Neural crest cell (in vitro differentiated cells): ENCODE results near the gene FAM169A. TPM values are rescaled to one million over a fixed set of nuclear protein-coding genes. Genes with fewer than 3 reads are reported as not detected.

ENCODE experiments used
- DNase-seq: peaks from one replicate; pipeline ENCODE4 v3.0.0; 2021; ENCODE audit warnings: low read depth, mixed read lengths, low spot score
- H3K27ac Mint-ChIP-seq: one replicate; pipeline ENCODE4 v1.8.0; 2021; ENCODE audit warnings: mild to moderate bottlenecking, mixed read lengths; ENCODE audit not compliant: unreplicated experiment
- H3K27me3 Mint-ChIP-seq: 2 replicates; pipeline ENCODE4 v1.8.0; 2021; ENCODE audit warnings: low read depth, mild to moderate bottlenecking, mixed read lengths
- H3K36me3 Mint-ChIP-seq: 2 replicates; pipeline ENCODE4 v1.8.0; 2021; ENCODE audit warnings: low read depth, mild to moderate bottlenecking, mixed read lengths
- H3K4me1 Mint-ChIP-seq: 2 replicates; pipeline ENCODE4 v1.8.0; 2021; ENCODE audit warnings: mixed read lengths
- H3K4me3 Mint-ChIP-seq: one replicate; pipeline ENCODE4 v1.8.0; 2021; ENCODE audit warnings: mild to moderate bottlenecking, mixed read lengths
- H3K9me3 Mint-ChIP-seq: 2 replicates; pipeline ENCODE4 v1.8.0; 2021; ENCODE audit warnings: mixed read lengths
- total RNA-seq: library from RNA; stranded (reverse); gene quantifications from 2 replicates; pipeline ENCODE4 v1.2.1, GENCODE V29; 2021
- TF ChIP-seq, protein P1 (sequence below): fragments of 200-600 bp; sonication (generic); conservative IDR thresholded peaks from 2 replicates; pipeline ENCODE4 v1.5.0; 2021; ENCODE audit warnings: antibody characterized with exemption, mild to moderate bottlenecking

The FAM169A gene
- total RNA-seq, 1 donor from 2014 or later = 13.6 TPM

DNA sequence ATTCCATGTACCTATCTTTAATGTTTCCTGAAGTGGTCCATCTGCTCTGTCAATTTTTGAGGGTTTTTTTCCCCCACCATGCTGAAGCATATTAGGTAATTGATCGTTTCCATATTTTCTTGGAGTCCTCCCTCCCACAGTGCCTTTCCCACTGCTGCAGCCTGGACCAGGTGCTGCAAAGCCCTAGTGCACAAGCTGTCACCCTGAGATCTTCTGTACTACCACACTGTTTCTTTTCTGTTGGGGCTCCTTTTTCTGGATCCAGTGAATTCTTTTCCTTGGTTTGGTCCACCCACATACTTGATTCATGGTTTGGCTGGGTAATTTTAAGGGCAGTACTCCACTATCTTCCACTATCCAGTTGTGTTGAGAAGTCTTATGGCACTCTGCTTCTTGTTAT, 30.9 kb upstream of the FAM169A start:
- no peaks in the 10 kb centered on the region for H3K27me3 Mint-ChIP-seq
- no peak overlapping the region for H3K4me3 Mint-ChIP-seq
- H3K36me3 Mint-ChIP-seq = no peaks in the 10 kb centered on the region
- TF ChIP-seq, protein P1, sequence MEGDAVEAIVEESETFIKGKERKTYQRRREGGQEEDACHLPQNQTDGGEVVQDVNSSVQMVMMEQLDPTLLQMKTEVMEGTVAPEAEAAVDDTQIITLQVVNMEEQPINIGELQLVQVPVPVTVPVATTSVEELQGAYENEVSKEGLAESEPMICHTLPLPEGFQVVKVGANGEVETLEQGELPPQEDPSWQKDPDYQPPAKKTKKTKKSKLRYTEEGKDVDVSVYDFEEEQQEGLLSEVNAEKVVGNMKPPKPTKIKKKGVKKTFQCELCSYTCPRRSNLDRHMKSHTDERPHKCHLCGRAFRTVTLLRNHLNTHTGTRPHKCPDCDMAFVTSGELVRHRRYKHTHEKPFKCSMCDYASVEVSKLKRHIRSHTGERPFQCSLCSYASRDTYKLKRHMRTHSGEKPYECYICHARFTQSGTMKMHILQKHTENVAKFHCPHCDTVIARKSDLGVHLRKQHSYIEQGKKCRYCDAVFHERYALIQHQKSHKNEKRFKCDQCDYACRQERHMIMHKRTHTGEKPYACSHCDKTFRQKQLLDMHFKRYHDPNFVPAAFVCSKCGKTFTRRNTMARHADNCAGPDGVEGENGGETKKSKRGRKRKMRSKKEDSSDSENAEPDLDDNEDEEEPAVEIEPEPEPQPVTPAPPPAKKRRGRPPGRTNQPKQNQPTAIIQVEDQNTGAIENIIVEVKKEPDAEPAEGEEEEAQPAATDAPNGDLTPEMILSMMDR = no peak
- H3K4me1 Mint-ChIP-seq = no peaks in the 10 kb centered on the region
- H3K9me3 Mint-ChIP-seq = peaks cover 11% of the 10 kb centered on the region
- no peak for DNase-seq
- no peak overlapping the region for H3K27ac Mint-ChIP-seq

GRCh38 chr5:74895906-74896305, 29.7 kb upstream of the FAM169A start:
- Mint-ChIP-seq H3K9me3 (peaks cover 11% of the 10 kb centered on the region), H3K27ac (no peak overlapping the region), H3K36me3 (no peaks in the 10 kb centered on the region), H3K4me1 (no peaks in the 10 kb centered on the region), H3K27me3 (no peaks in the 10 kb centered on the region), H3K4me3 (no peak overlapping the region)
- TF ChIP-seq, protein P1 = no peak
- no peak for DNase-seq

DNA sequence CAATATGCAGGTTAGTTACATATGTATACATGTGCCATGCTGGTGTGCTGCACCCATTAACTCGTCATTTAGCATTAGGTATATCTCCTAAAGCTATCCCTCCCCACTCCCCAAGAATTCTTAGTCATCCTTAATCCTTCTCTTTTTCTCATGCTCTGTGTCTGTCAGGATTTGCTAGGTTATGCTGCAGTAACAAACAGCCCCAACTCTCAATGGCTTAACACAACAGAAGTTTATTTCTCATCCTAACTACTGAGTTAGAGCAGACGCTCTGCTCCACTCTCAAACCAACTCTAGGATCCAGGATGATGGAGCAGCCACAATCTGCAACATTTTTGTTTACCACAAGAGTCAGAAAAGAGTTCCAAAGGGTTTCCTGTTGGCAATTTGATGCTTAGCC, 28.2 kb upstream of the FAM169A start:
- Mint-ChIP-seq H3K4me1 (peaks cover 4% of the 10 kb centered on the region), H3K27me3 (no peaks in the 10 kb centered on the region), H3K9me3 (peaks cover 12% of the 10 kb centered on the region), H3K4me3 (no peak overlapping the region), H3K36me3 (no peaks in the 10 kb centered on the region), H3K27ac (no peak overlapping the region)
- TF ChIP-seq, protein P1 = no peak
- no peak for DNase-seq

- Mint-ChIP-seq H3K36me3 (no peaks in the 10 kb centered on the region), H3K9me3 (peaks cover 14% of the 10 kb centered on the region), H3K4me3 (no peak overlapping the region), H3K27me3 (no peaks in the 10 kb centered on the region), H3K4me1 (peaks cover 7% of the 10 kb centered on the region), H3K27ac (no peak overlapping the region)
- no peak for DNase-seq
- TF ChIP-seq, protein P1 = no peak
These were observed 26.7 kb upstream of the FAM169A start for GRCh38 chr5:74892921-74893320.

DNA sequence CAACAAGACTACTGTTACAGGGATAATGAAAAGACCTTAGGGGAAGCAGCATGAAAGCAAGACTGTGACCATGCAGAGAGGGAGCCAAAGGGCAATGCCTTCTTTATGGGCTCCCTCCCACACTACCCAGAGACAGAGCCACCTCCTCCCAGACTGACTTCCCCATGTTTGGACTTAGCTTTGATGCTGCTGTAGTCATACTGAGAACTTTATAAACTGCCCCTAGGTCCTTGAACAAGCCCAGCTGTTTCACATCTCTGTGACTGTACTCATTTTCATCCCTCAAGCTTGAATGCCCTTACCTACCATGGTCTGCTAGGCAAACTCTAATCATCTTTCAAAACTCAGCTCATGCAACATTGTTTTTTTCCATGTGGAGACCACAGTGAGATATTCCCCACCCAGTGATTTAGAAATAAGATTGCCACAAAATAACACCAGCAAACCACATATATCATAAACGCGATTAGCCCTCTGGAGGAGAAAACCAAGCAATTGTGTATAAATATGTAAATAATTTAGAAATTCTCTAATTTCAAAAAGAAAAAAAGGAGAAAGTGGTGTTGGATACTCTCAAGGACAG, 23.4 kb upstream of the FAM169A start:
- no peaks in the 10 kb centered on the region for H3K27me3 Mint-ChIP-seq
- no peak overlapping the region for H3K27ac Mint-ChIP-seq
- H3K4me1 Mint-ChIP-seq = peaks cover 7% of the 10 kb centered on the region
- H3K9me3 Mint-ChIP-seq = peaks cover 5% of the 10 kb centered on the region
- H3K36me3 Mint-ChIP-seq = no peaks in the 10 kb centered on the region
- H3K4me3 Mint-ChIP-seq = no peak overlapping the region
- TF ChIP-seq, protein P1 = no peak
- no peak for DNase-seq
